ENCODE measurements around the gene RNF220.

RNF220 gene

DNA sequence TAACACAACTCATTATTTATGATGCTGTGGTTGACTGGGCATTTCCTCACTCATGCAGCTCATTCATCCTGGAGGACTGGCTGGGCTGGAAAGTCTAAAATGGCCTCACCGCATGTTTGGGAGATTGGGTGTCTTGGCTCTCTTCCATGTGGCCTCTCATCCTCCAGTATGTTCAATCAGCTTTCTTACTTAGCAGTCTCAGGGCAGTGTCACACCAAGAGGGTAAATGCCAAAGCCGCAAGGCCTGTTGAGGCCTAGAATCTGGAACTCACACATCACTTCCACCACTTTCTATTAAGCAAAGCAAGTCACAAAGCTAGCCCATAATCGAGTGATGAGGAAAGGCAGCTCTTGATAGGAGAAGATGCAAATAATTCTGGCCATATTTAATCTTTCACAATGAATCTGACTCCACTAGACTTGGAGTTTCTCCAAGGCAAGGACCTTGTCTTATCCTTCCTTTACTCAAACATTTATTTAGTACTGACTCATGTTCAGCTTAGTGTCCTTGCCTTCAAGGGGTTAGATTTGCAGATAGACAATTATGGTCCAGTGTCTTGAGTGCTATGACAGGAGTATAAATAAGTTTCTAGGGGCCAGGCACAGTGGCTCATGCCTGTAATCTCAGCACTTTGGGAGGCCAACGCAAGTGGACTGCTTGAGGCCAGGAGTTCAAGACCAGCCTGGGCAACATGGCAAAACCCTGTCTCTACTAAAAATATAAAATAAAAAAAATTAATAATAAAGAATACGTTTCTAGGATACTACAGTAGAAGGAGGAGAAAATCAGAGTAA is 224.1 kb downstream of the RNF220 start:
- peaks cover 25% of the 10 kb centered on the region for H3K4me1 Mint-ChIP-seq (ENCODE audit: low read depth)
- H3K27me3 Mint-ChIP-seq: no peaks in the 10 kb centered on the region
- no peaks in the 10 kb centered on the region for H3K9me3 Mint-ChIP-seq
- no peak overlapping the region for H3K27ac Mint-ChIP-seq
- no peak for DNase-seq
- no peak overlapping the region for H3K4me3 Mint-ChIP-seq
- peaks cover 22% of the 10 kb centered on the region for H3K36me3 Mint-ChIP-seq (ENCODE audit: low read depth)

DNA sequence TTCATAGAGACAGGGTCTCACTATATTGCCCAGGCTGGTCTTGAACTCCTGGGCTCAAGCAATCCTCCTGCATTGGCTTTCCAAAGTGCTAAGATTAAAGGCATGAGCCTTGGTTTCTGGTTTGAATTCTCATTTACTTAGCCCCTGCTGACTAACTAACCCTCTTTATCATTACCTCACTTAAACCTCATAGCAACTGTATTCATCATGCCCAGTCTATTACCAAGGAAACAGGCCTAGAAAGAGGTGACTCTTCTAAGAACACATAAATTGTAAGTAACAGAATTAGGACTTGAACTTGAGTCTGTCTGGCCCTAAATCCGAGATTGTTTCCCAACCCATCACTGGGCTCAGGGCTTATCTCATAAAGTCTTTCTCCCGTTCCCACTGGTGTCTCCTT is 225.1 kb downstream of the RNF220 start:
- Mint-ChIP-seq H3K4me1 (ENCODE audit: low read depth) (peaks cover 35% of the 10 kb centered on the region), H3K27me3 (no peaks in the 10 kb centered on the region), H3K9me3 (no peaks in the 10 kb centered on the region), H3K27ac (peak overlapping the region; percentile 97), H3K4me3 (peak overlapping the region; percentile 91), H3K36me3 (ENCODE audit: low read depth) (peaks cover 31% of the 10 kb centered on the region)
- no peak for DNase-seq

- H3K9me3 Mint-ChIP-seq: no peaks in the 10 kb centered on the region
- H3K4me3 Mint-ChIP-seq: peak overlapping the region; percentile 91
- DNase-seq: no peak
- no peaks in the 10 kb centered on the region for H3K27me3 Mint-ChIP-seq
- peaks cover 42% of the 10 kb centered on the region for H3K4me1 Mint-ChIP-seq (ENCODE audit: low read depth)
- H3K36me3 Mint-ChIP-seq (ENCODE audit: low read depth): peaks cover 43% of the 10 kb centered on the region
- H3K27ac Mint-ChIP-seq: peak overlapping the region; percentile 97
Measured at GRCh38 chr1:44631333-44631646, 226.2 kb downstream of the RNF220 start.

GRCh38 chr1:44631647-44632539 is 226.8 kb downstream of the RNF220 start:
- Mint-ChIP-seq H3K36me3 (ENCODE audit: low read depth) (peaks cover 49% of the 10 kb centered on the region), H3K27me3 (no peaks in the 10 kb centered on the region), H3K4me1 (ENCODE audit: low read depth) (peaks cover 43% of the 10 kb centered on the region), H3K9me3 (no peaks in the 10 kb centered on the region), H3K4me3 (peak overlapping the region; percentile 91), H3K27ac (peak overlapping the region; percentile 97)
- peak; percentile 93 for DNase-seq

GRCh38 chr1:44632598-44632997 is 227.5 kb downstream of the RNF220 start:
- Mint-ChIP-seq H3K36me3 (ENCODE audit: low read depth) (peaks cover 56% of the 10 kb centered on the region), H3K4me3 (peak overlapping the region; percentile 91), H3K9me3 (no peaks in the 10 kb centered on the region), H3K27me3 (no peaks in the 10 kb centered on the region), H3K4me1 (ENCODE audit: low read depth) (peaks cover 46% of the 10 kb centered on the region), H3K27ac (peak overlapping the region; percentile 97)
- no peak for DNase-seq

DNA sequence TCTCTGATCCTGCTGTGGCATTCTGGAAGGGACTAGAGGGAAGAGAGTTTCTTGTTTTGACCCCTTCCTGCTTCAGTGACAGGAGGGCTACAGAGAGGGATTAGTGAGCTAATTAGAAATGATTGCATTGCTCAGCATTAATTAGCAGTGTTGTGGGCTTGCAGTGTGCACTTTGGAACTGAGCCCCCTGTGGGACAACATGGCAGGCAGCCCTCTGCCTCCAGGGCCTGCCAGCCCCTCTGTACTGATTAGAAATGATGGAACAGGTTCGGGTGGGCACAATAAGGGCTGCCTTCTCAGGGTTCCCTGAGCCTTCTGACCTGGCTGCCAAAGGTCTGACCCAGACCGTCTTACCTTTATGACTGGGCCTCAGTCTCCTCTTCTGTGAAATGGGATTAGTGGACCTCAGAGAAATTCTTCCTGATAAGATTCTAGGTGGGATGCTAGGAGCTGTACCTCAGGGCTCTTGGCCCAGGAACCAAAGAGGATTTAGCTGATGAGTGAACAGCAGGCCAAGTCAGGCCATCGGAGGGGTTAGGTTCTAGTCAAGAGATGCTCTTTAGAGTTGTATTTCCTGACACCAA is 229.6 kb downstream of the RNF220 start:
- Mint-ChIP-seq H3K4me1 (ENCODE audit: low read depth) (peaks cover 46% of the 10 kb centered on the region), H3K27me3 (no peaks in the 10 kb centered on the region), H3K36me3 (ENCODE audit: low read depth) (peaks cover 77% of the 10 kb centered on the region), H3K4me3 (no peak overlapping the region), H3K9me3 (no peaks in the 10 kb centered on the region), H3K27ac (peak overlapping the region; percentile 97)
- no peak for DNase-seq

DNA sequence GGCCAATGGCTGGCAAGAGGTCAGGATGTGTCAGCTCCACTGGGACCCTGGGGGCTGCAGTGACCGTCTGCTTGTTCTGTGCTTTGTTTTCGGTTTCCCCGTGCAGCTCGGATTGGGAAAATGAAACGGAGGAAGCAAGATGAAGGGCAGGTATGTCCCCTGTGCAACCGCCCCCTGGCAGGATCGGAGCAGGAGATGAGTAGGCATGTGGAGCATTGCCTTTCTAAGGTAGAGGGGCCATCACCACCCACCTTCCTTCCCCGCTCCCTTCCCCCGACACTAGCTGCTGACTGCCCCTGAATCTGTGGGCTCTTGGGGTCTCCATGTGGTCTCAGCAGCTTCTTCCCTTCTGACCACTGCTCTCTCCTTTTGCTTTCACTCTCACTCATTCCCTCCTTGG is 230.4 kb downstream of the RNF220 start:
- no peak overlapping the region for H3K4me3 Mint-ChIP-seq

DNA sequence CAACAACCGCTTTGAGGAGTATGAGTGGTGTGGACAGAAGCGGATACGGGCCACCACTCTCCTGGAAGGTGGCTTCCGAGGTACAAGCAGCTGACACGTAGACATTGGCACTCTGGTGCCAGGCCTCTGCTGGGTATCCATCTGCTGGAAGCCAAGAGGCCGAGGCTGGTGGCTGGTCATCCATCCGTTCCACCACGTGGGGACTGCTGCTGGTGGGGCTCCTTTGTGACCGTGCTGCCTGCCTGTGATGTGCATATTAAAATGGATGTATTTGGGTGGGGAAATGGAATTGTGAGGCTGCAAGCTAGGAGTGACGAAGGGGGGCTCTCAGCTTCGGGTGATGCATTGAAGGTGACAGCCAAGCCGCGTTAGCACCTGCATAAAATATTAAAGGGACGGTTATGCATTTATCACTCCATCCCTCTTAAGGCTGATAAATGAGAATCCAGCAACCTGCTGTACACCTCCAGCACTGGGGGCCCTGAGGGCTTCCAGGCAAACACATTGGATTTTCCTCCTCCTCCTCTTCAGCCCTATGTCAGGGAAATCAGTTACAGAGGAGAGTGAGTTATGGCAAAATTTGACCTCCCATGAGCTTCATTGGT is 231.1 kb downstream of the RNF220 start:
- Mint-ChIP-seq H3K27ac (peak overlapping the region; percentile 97), H3K27me3 (no peaks in the 10 kb centered on the region), H3K4me1 (ENCODE audit: low read depth) (peaks cover 37% of the 10 kb centered on the region), H3K4me3 (no peak overlapping the region), H3K36me3 (ENCODE audit: low read depth) (peaks cover 92% of the 10 kb centered on the region), H3K9me3 (no peaks in the 10 kb centered on the region)
- DNase-seq: no peak

More for the DNA sequence above, 230.4 kb downstream of the RNF220 start:
- Mint-ChIP-seq H3K27ac (peak overlapping the region; percentile 97), H3K4me1 (ENCODE audit: low read depth) (peaks cover 44% of the 10 kb centered on the region), H3K36me3 (ENCODE audit: low read depth) (peaks cover 84% of the 10 kb centered on the region), H3K27me3 (no peaks in the 10 kb centered on the region), H3K9me3 (no peaks in the 10 kb centered on the region)
- DNase-seq: no peak

DNA sequence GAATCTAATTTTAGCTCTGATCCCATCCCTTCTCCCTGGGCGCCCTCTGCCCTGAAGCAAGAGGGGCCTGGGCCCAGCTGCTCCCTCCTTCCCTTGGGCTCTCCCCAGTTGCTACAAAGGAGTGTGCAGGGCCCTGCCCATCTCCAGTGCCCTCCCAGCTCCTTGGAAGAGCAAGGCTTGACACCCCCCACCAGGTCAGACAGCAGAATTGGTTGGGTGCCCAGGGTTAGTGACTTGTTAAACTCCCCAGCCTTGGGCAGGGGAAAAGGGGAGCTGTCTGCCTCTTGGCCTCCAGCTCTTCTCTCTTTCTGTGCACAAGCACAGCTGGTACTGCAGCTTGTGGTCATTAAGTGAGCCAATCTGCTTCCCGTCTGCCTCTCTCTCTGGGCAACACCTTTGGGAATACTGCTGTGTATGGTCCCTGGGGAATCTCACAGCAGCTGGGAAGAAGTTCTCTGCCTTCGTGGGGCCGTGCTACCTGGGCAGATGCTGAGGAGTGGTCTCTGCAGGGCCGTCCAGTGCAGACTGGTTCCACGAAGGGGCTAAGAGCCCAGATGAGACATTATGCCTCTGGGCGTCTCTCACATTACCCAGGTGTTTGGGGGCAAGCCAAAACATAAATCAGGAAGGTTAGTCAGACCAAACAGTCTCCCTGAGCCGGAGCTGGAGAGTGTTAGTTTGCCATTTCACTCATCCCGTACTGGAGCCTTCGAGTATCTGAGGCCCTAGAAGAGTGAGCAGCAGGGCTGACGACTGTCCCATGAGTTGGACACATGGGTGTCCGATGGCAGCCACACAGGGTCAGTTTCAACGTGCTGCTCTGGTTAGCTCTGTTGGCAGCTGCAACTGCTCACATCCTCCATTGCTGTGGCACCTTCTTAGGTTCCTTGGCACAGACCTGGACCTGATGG is 231.9 kb downstream of the RNF220 start:
- Mint-ChIP-seq H3K4me3 (no peak overlapping the region), H3K27me3 (no peaks in the 10 kb centered on the region), H3K9me3 (no peaks in the 10 kb centered on the region), H3K36me3 (ENCODE audit: low read depth) (peaks cover 95% of the 10 kb centered on the region), H3K4me1 (ENCODE audit: low read depth) (peaks cover 37% of the 10 kb centered on the region), H3K27ac (peak overlapping the region; percentile 71)
- no peak for DNase-seq

DNA sequence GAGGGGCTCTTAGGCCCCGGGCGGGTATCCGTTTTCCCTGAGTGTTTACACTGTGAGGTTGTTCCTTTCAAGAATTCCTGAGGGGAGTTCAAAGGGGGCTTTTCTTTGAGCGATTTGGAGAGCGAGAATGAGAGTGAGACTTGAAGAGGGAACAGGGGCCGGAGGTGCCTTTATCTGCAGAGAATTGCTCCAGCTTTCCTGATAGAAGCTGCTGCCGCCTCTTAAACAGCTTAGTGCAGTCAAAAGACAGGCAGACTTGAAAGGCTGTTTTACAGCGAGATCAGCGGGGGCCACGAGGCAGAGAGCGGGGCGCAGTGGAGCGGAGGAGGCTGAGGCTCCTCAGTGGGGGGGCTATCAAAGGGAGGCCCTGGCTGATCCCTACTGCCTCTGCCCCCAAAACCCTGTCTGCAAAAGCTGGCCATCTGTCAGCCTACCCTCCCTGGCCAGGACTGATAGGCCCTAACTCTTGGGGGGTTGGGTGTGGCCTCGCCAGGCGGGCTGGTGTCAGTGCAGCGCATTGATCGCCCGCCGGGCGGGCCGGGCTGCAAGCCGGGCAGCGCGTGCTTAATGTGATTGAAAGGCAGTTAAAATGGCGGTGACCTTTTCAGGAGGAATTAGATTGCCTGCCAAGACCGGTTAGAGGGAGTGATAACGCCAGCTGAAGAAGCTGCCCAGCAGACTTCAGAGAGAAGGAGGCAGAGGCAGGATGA is 232.8 kb downstream of the RNF220 start:
- H3K36me3 Mint-ChIP-seq (ENCODE audit: low read depth): peaks cover 99% of the 10 kb centered on the region
- DNase-seq: no peak
- peaks cover 38% of the 10 kb centered on the region for H3K4me1 Mint-ChIP-seq (ENCODE audit: low read depth)
- no peaks in the 10 kb centered on the region for H3K9me3 Mint-ChIP-seq
- no peak overlapping the region for H3K4me3 Mint-ChIP-seq
- peak overlapping the region; percentile 66 for H3K27ac Mint-ChIP-seq
- H3K27me3 Mint-ChIP-seq: no peaks in the 10 kb centered on the region

DNA sequence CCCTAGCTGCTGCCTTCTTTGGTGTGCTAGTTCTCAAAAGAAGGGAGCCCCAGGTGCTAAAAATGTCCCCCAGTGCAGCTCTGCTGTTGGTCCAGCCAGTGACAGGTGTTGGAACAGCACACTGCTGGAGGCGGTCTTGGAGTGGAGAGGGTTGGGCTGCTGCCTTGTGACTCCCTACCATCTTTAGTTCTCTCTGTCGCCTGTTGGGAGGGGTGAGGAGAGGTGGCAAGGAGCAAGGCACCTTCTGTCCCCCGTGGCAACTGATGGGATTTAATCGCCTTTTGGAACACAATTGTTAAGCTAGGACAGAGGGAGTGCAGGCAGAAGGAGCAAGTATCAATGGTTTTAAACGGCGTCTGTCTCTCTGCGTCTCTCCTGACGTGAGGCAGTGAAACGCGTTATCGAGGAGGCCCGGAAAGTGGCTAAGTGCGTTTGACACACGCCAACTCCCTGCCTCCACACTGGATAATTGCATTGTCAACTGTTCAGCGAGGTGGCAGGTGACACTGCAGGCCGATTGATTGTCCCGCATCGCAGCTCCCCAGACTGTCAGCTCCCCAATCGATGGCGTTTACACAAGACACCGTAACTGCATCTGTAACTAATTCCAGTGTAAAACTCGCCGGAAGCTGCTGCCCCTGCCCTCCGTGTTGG is 235.3 kb downstream of the RNF220 start:
- DNase-seq: no peak
- Mint-ChIP-seq H3K36me3 (ENCODE audit: low read depth) (peaks cover 100% of the 10 kb centered on the region), H3K27me3 (no peaks in the 10 kb centered on the region), H3K4me1 (ENCODE audit: low read depth) (peaks cover 15% of the 10 kb centered on the region), H3K27ac (peak overlapping the region; percentile 20), H3K4me3 (no peak overlapping the region), H3K9me3 (no peaks in the 10 kb centered on the region)

GRCh38 chr1:44641126-44642102 is 236.4 kb downstream of the RNF220 start:
- peaks cover 9% of the 10 kb centered on the region for H3K4me1 Mint-ChIP-seq (ENCODE audit: low read depth)
- DNase-seq: no peak
- H3K27me3 Mint-ChIP-seq: no peaks in the 10 kb centered on the region
- H3K36me3 Mint-ChIP-seq (ENCODE audit: low read depth): peaks cover 99% of the 10 kb centered on the region
- H3K9me3 Mint-ChIP-seq: no peaks in the 10 kb centered on the region
- H3K4me3 Mint-ChIP-seq: no peak overlapping the region
- H3K27ac Mint-ChIP-seq: peak overlapping the region; percentile 80
